CD4-positive, alpha-beta T cell treated with Interleukin-6 for 4 hours (primary cell): Measurements from ENCODE around the gene NFKBIL1.

ENCODE experiments used
- DNase-seq: peaks from one replicate; pipeline ENCODE4 v3.0.0-alpha.2; 2020; ENCODE audit warnings: mixed read lengths

Gene NFKBIL1

DNA sequence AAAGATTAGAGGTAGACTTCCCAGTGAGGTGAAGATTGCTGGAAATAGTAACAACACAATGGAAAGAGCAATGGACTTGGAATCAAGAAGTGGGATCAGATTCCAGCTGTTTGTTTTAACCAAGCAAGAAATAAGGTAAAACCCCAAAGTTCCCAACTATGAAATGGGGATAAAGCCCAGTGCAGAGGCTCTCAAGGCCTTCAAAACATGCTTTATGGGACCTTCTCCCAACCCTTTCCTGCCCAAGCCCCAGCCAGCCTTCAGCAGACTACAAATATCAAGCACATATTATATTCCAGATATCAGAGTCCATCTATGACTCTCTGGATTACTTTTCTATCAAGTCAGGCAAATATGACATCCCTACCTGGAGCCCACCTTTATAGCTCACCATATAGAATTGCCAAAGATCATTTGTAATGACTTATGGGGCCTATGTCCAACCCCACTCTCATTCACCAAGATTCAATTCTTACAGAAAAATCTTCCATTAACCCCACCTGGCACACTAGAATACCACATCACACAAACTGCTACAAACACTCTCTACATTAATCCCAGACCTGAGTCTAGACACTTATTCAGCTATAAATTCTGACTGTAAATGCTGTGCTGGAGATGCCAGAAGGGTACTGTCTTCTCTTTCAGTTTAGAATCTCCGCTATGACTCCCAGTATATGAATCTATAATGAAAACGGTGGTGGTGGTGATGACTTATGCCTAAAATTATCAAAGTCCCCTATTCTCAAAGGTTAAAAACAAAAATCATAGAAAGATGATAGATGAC is 11.7 kb upstream of the NFKBIL1 start:
- DNase-seq = no peak

DNA sequence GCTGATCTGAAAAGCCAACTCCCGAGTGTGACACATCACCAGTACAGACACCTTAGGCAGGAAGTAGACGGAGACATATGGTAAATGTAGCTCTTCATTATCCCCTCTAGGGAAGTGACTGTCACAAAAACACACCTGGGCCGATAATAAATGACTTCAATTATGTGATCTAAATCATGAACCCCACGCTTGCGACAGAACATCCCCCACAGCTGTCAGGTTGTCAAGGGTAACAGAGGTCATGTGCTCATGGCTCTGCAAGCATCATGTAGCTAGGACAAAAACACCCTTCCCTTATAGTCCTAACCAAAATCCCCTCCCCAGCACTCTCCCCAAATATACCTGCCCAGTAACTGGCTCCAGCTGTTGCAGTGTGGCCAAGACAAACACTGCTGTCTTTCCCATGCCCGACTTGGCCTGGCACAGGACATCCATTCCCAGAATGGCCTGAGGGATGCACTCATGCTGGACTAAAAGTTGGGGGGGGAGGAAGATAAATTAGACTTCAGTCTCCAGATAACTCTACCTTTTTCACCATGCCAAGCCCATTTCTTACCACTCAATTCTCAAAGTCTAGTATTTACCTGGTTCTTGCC is 8.5 kb upstream of the NFKBIL1 start:
- no peak for DNase-seq

DNA sequence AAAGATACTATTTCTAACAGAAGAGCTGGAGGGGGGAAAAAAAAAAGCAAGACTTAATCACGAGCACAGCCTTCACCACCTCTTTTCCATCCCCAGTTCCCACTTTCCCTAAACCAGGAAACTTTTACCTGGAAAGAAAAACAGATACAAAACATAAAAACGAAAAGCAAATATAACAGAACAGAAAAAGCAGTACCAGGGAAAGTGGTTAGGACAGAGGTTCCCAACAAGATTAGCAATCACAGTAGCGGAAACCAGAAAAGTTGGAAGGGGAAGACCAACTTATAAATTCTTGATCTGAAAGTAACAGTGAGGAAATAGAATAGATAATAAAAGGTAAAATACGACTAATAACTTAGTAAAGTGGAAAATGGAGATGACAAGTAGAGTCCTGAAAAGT is 6.8 kb upstream of the NFKBIL1 start:
- DNase-seq = no peak

DNA sequence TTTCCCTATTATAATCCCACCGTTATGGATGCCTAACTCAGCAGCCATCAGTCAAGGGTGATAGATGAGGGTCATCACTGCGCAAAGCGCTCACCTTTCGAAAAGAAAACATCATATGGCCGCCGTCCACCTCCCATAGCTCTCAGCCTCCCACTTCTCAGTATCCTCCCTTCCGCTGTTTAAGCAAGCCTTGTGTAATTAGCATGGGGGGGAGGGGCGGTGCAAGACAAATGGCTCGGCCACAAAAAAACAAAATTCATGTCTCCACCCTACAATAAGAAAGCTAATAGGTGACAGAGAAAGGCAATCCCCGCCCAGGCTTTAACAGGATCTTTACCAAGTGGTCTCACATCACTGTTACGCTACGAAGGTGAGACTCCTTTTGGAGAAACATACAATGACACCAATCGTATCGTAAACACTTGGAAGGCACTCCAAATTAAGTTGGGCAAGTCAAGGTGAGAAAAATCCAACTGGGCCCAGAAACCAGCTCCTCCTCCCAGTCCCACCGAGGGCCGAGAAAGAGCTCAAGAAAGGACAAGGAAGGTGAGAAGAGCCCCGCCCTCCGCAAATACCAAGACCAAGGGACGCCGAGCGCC is 6.2 kb upstream of the NFKBIL1 start:
- peak; percentile 71 for DNase-seq

DNA sequence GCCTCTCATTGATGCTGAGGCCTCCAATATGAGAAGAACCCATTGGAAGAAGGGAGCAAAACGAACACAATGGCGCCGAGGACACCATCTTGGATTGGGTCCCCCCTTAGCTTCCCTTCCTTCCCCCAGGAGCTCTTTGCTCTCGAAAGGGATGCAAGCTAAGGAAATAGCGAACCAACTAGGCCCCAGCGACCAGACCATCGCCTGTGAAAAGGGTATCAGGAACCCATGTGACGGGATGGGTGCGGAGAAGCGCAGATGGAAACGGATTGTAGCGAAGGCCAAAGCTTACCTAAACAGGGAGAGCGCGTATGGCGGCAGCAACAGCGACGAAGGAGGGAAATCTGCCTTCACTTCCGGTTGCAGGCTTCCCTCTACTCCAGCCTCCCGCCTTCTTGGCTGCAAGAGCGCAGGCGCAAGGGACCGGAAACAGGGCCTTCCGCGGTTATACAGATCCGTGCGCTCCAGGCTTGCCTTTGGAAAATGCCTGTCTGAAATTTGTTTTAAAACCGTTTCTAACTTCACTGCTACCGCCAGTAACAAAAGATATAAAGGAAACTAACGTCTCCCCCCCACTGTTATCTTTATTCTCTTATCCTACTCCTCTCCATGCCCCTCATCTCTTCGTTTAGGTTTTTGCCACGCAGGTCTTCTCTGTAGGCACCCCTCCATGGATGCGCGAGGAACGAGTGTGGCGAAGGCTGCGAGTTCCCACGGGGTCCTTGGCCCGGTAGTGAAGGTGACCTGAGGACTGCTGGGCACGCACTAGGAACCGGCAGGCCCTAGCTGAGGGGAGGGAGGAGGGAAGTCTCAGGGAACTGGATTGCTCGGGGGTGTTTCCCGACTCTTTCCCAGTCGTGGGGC is 5.5 kb upstream of the NFKBIL1 start, which contains the start of gene DDX39B:
DDX39B (minus strand) TSS at position 346 of the 864 bp plus-strand sequence. CDS start 1,471 bp downstream, outside the sequence.
- peak; percentile 95 for DNase-seq

- DNase-seq = no peak
Observed at GRCh38 chr6:31543639-31544038, 3.8 kb upstream of the NFKBIL1 start.

DNA sequence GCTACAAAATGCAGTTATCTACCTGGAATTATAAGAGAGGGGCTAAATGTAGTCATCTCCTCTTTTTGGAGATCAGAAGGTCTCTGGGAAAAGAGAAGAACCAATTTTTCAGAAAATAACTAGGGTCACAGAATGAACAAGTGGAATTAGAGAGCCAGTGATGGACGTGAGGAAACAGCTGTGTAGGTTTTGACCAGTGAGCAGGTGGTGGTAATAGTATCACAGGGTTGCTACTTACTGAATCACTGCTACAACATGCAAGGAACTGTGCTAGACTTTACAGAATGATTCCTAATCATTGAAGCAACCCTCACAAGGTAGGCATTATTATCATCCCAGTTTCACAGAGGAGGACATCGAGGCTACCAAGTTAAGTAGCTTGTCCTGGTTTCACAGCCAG is 2.7 kb upstream of the NFKBIL1 start:
- DNase-seq = no peak

DNA sequence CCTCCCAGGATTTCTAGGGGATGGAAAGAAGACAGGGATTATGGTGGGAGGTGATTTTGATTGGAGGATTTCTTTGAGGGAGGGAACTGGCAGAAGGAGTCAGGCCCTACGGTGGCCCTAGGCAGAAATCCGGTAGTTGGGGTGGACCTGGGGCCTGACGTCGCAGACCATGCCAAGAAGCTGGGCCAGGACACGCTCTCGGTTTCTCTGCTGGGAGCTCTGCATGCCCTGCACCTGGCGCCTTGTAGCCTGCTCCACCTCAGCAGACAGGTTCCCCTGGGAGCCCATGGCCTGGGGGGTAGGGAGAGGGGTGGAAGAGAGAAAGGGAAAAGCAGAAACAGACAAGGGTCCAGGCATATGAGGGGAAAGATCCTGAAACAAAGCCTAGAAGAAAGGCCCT is 2.1 kb upstream of the NFKBIL1 start:
- no peak for DNase-seq

DNA sequence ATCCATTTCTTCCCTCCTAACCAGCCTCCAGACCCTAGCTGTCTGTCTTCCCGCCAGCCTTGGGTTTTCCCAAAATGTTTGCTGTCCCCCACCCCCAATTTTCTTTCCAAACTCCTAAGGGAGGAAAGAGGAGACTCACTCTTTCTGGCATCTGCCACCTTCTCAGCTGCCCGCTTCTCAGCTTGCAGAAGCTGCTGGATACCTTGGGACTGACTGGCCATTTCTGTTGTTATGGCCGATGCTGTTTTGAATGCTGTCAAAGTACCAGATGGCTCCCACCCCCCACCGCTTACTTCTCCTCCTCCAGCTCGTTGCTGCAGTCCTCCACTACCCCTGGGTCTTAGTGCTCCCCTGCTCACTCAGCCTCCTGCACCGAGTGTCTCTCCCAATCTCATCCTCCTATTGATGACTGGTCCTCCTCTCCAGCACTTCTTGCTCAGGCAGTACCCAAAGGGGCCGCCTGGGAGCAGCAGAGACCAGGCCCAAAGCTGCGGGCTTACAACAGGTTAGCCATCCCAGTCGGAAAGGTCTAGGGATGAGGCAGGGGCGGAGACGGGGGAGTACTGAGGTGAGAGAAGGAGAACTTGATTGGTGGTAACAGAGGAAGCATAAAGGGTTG is 960 bp upstream of the NFKBIL1 start, which contains the start of gene ATP6V1G2:
ATP6V1G2 (minus strand) TSS at position 270 of the 619 bp plus-strand sequence; CDS start at position 221, 49 bp downstream.
- peak; percentile 85 for DNase-seq

DNA sequence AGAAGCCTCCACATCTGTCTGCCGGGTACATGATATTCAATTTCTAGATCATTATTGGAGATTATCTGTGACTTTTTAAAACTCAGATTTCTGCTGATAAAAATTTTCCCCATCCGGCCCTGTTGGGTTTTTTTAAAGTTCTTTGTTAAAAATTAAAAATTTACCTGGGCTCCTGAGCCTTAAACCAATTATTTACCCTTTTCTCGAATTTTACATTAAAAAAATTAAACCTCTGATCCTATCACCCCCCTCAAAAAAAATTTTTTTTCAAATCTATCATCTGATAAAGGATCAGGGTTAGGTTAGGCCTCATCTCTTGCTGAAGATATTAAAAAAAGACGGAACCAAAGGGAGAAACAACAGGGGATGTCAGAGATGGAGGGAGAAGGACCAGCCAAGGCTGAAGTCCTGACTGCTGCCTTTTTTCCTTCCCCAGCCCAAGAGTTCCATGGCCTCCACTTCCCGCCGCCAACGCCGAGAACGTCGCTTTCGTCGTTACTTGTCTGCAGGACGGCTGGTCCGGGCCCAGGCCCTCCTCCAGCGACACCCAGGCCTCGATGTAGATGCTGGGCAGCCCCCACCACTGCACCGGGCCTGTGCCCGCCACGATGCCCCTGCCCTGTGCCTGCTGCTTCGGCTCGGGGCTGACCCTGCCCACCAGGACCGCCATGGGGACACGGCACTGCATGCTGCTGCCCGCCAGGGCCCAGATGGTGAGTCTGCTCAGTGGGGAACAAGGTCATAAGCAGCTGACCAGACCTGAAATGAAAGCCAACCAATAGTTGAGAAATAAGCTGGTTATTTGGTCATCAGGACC is 527 bp downstream of the NFKBIL1 start:
- DNase-seq = no peak

GRCh38 chr6:31548544-31548873 is 1.1 kb downstream of the NFKBIL1 start:
- no peak for DNase-seq

GRCh38 chr6:31551371-31551770 is 4.0 kb downstream of the NFKBIL1 start:
- peak; percentile 79 for DNase-seq

DNA sequence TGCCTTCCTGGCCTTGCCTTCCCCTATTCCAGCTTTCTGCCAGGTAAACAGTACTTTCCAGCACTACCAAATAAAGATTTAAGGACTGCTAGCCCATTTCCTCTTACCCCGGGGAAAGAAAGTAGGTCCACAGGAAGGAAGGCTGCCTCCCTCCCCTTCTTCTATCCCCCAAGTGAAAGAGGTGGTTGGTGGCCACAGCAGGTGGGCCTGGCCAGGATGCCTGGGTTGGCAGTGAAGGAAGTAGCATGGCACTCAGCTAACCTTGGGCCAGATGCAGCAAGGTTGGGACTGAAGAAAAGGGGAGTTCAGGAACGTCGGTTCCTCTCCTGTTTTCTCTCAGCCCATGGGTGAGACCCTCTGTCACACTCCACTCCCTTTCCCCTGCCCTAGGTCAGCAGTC is 8.9 kb downstream of the NFKBIL1 start:
- DNase-seq = no peak

- no peak for DNase-seq
Observed at GRCh38 chr6:31557443-31558317, 10.3 kb downstream of the NFKBIL1 start.

GRCh38 chr6:31558318-31558625 is 10.9 kb downstream of the NFKBIL1 start:
- DNase-seq = no peak

GRCh38 chr6:31558631-31559500 is 11.5 kb downstream of the NFKBIL1 start:
- DNase-seq = peak; percentile 73

DNA sequence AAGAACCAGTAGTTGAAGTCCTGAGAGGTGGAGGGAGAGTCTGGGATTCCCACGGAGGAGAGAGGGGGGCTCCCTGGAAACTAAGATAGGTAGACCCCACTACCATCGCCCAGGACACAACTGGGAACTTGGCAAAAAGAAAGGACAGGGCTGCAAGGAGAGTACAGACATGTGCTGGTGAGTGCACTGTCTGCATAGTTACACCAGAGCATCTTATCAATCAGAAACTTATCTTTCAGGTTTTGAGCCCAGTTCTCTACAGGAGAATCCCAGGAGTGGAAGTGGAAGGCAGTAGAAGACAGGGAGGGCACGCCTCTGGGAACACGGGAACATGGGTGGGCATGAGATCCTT is 12.2 kb downstream of the NFKBIL1 start:
- no peak for DNase-seq

GRCh38 chr6:31559958-31560696 is 12.7 kb downstream of the NFKBIL1 start:
- DNase-seq = peak; percentile 69

DNA sequence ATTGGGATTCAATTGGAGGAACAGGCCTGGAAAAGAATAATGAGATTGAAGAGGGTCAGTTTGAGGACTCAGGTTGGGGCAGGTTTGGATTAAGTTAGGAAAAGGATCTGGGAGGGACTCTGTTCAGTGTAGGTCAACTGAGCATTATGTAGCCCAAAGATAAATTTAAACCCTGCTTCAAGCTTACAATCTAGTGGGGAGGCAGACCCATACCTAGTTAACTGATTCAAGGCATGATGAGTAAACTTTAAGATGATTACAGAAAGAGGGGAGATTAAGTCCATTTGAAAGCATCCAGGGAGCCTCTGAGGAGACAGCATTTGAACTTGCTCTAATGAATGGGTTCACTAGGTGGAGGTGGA is 13.3 kb downstream of the NFKBIL1 start:
- DNase-seq = no peak
